SK-N-SH (cell line): ENCODE data around the gene RIPK4.

Source experiments
- CTCF ChIP-seq: fragments of 200-600 bp; sonication (generic); IDR thresholded peaks from 2 replicates; pipeline ENCODE4 v1.6.1; 2017; ENCODE audit warnings: antibody characterized with exemption, mild to moderate bottlenecking, moderate library complexity
- EP300 ChIP-seq, 2 experiments: IDR thresholded peaks; 2 replicates each; pipeline versions ENCODE4 v1.4.0 to v1.6.1; 2012; ENCODE audit warnings: borderline replicate concordance in 1 of 2, low read depth in 1 of 2, low read length in 1 of 2
- IRF3 ChIP-seq: fragments of 150-350 bp; IDR thresholded peaks from 2 replicates; pipeline ENCODE4 v1.6.1; 2016; ENCODE audit warnings: mild to moderate bottlenecking, low read depth, low read length
- MAX ChIP-seq: IDR thresholded peaks from 2 replicates; pipeline ENCODE4 v1.4.0; 2012; ENCODE audit warnings: low read depth
- NFIC ChIP-seq: IDR thresholded peaks from 2 replicates; pipeline ENCODE4 v1.4.0; 2012; ENCODE audit warnings: borderline replicate concordance
- POLR2AphosphoS5 ChIP-seq: IDR thresholded peaks from 2 replicates; pipeline ENCODE4 v1.6.1; 2012; ENCODE audit warnings: low read depth, low read length
- SMC3 ChIP-seq: IDR thresholded peaks from 2 replicates; pipeline ENCODE4 v1.6.1; 2012; ENCODE audit warnings: low read depth, low read length, improper control_type of control experiment
- USF1 ChIP-seq: IDR thresholded peaks from 2 replicates; pipeline ENCODE4 v1.4.0; 2012; ENCODE audit warnings: low read depth, borderline replicate concordance
- YY1 ChIP-seq: IDR thresholded peaks from 2 replicates; pipeline ENCODE4 v1.4.0; 2012; ENCODE audit warnings: low read depth, mild to moderate bottlenecking

GRCh38 chr21:41698071-41698470, 68.8 kb downstream of the RIPK4 start:
- TF ChIP-seq EP300 (IDR thresholded peaks at IDR 0.05; ENCODE audit: borderline replicate concordance in 1 of 2, low read depth in 1 of 2, low read length in 1 of 2) = no peak
- no peak for TF ChIP-seq CTCF
- TF ChIP-seq POLR2AphosphoS5 = no peak
- TF ChIP-seq IRF3 = no peak
- TF ChIP-seq YY1 = no peak
- no peak for TF ChIP-seq SMC3
- TF ChIP-seq MAX = no peak
- TF ChIP-seq USF1 = no peak
- no peak for TF ChIP-seq NFIC
